Body of pancreas (tissue), 4 donors: Measurements from ENCODE around the gene HTR3C.

Experiments used
- POLR2A ChIP-seq, 3 donors: fragments of 450-650 bp; IDR thresholded peaks; one replicate each; pipeline ENCODE4 v1.6.1; 2016; ENCODE audit warnings: antibody characterized with exemption in 3 of 3, mild to moderate bottlenecking in 2 of 3
- TF ChIP-seq, protein P1 (sequence below), 7 experiments: fragments of 450-650 bp in 4 of 7; fragments of 200-600 bp in 3 of 7; sonication (generic) in 3 of 7; IDR thresholded peaks; one replicate each; pipeline ENCODE4 v1.5.1; 2016 to 2019; ENCODE audit warnings: antibody characterized with exemption in 7 of 7

GRCh38 chr3:184068344-184068743 is 15.5 kb downstream of the HTR3C start:
- TF ChIP-seq, protein P1, sequence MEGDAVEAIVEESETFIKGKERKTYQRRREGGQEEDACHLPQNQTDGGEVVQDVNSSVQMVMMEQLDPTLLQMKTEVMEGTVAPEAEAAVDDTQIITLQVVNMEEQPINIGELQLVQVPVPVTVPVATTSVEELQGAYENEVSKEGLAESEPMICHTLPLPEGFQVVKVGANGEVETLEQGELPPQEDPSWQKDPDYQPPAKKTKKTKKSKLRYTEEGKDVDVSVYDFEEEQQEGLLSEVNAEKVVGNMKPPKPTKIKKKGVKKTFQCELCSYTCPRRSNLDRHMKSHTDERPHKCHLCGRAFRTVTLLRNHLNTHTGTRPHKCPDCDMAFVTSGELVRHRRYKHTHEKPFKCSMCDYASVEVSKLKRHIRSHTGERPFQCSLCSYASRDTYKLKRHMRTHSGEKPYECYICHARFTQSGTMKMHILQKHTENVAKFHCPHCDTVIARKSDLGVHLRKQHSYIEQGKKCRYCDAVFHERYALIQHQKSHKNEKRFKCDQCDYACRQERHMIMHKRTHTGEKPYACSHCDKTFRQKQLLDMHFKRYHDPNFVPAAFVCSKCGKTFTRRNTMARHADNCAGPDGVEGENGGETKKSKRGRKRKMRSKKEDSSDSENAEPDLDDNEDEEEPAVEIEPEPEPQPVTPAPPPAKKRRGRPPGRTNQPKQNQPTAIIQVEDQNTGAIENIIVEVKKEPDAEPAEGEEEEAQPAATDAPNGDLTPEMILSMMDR (IDR thresholded peaks at IDR 0.05), result no peak
- TF ChIP-seq POLR2A (IDR thresholded peaks at IDR 0.05), result no peak
